H1 (cell line): ENCODE data around the gene COL4A2. TPM values are rescaled to one million over a fixed set of nuclear protein-coding genes. Genes with fewer than 3 reads are reported as not detected.

ENCODE experiments used
- CTCF ChIA-PET: fragments of 300-600 bp; sonication (Branson Sonifier 250); formaldehyde crosslinking; loops from one replicate; lab custom pipeline; 2021; ENCODE audit not compliant: partially characterized antibody; lab: Charles Lee
- POLR2A ChIA-PET: fragments of 300-600 bp; sonication (Branson Sonifier 250); formaldehyde crosslinking; loops from one replicate; lab custom pipeline; 2021; ENCODE audit warnings: inconsistent platforms; ENCODE audit not compliant: partially characterized antibody; lab: Charles Lee
- DNase-seq, 2 experiments: peaks; one replicate each; pipeline versions ENCODE4 v3.0.0 to v3.0.0-alpha.2; 2010 to 2022; ENCODE audit warnings: low spot score in 2 of 2, low read depth in 1 of 2, mixed read lengths in 1 of 2
- FAIRE-seq: peaks from 2 replicates; lab custom pipeline; 2011; peaks lifted over from hg19 to GRCh38; lab: Jason Lieb, UNC
- H2AFZ ChIP-seq: 2 replicates; pipeline ENCODE4 v1.8.1; 2012; ENCODE audit warnings: low read length, inconsistent platforms
- H2AK5ac ChIP-seq: 2 replicates; pipeline ENCODE4 v1.6.1; 2013; ENCODE audit warnings: low read depth, low read length
- H2BK120ac ChIP-seq: replicated peaks from 2 replicates; pipeline ENCODE3; 2013; ENCODE audit warnings: low read depth, low read length, inconsistent platforms
- H2BK12ac ChIP-seq: 2 replicates; pipeline ENCODE4 v1.6.1; 2013; ENCODE audit warnings: low read depth, low read length
- H2BK15ac ChIP-seq: 2 replicates; pipeline ENCODE4 v1.6.1; 2013; ENCODE audit warnings: low read length
- H2BK20ac ChIP-seq: 2 replicates; pipeline ENCODE4 v1.6.1; 2013; ENCODE audit warnings: low read length
- H2BK5ac ChIP-seq: 2 replicates; pipeline ENCODE4 v1.6.1; 2013; ENCODE audit warnings: low read depth, low read length
- H3K14ac ChIP-seq: 2 replicates; pipeline ENCODE4 v1.6.1; 2013; ENCODE audit warnings: inconsistent platforms; ENCODE audit not compliant: insufficient read length
- H3K18ac ChIP-seq: 2 replicates; pipeline ENCODE4 v1.6.1; 2013; ENCODE audit warnings: low read length; ENCODE audit errors: extremely low read depth
- H3K23ac ChIP-seq: 2 replicates; pipeline ENCODE4 v1.6.1; 2013; ENCODE audit warnings: inconsistent platforms; ENCODE audit not compliant: insufficient read length
- H3K23me2 ChIP-seq: 2 replicates; pipeline ENCODE4 v1.6.1; 2013; ENCODE audit warnings: low read depth, low read length
- H3K27ac ChIP-seq: 2 replicates; pipeline ENCODE4 v1.6.1; 2011; ENCODE audit warnings: low read depth, low read length, inconsistent platforms
- H3K27me3 ChIP-seq, 4 experiments: replicated peaks in 1 of 4; 1 replicate in 1 of 4; 2 replicates in 3 of 4; pipeline versions ENCODE4 v1.6.1 to v1.8.1; 2011 to 2013; ENCODE audit warnings: low read length in 3 of 4, mild to moderate bottlenecking in 3 of 4, inconsistent platforms in 2 of 4, mixed read lengths in 2 of 4, moderate library complexity in 1 of 4; ENCODE audit not compliant: control insufficient read depth in 3 of 4, insufficient read depth in 3 of 4; ENCODE audit errors: extremely low read depth in 1 of 4
- H3K36me3 ChIP-seq, 4 experiments: 2 replicates each; pipeline versions ENCODE4 v1.6.1 to v1.8.1; 2011 to 2013; ENCODE audit warnings: mild to moderate bottlenecking in 4 of 4, low read length in 3 of 4, moderate library complexity in 2 of 4, control low read depth in 1 of 4, inconsistent platforms in 1 of 4; ENCODE audit not compliant: insufficient read depth in 4 of 4, control insufficient read depth in 2 of 4
- H3K4ac ChIP-seq: replicated peaks from 2 replicates; pipeline ENCODE3; 2013; ENCODE audit warnings: low read length, low read depth, mixed read lengths, inconsistent platforms; ENCODE audit not compliant: insufficient read length
- H3K4me1 ChIP-seq, 4 experiments: replicated peaks in 1 of 4; 1 replicate in 1 of 4; 2 replicates in 3 of 4; pipeline versions ENCODE4 v1.6.1 to v1.8.1; 2011 to 2013; ENCODE audit warnings: low read length in 3 of 4, inconsistent platforms in 2 of 4, mixed read lengths in 1 of 4; ENCODE audit not compliant: insufficient read depth in 4 of 4, control insufficient read depth in 3 of 4
- H3K4me2 ChIP-seq, 2 experiments: 2 replicates each; pipeline versions ENCODE4 v1.6.1 to v1.8.1; 2011 to 2013; ENCODE audit warnings: low read depth in 2 of 2, low read length in 2 of 2, control low read depth in 1 of 2, inconsistent platforms in 1 of 2, mild to moderate bottlenecking in 1 of 2; ENCODE audit not compliant: insufficient read depth in 1 of 2
- H3K4me3 ChIP-seq, 4 experiments: fragments of 200-600, 300-600 bp in 1 of 4; sonication (generic), shearing (Covaris generic), sonication (Bioruptor Twin) in 1 of 4; 2 replicates each; pipeline versions ENCODE4 v1.5.1 to v1.8.1; 2011 to 2016; ENCODE audit warnings: low read length in 4 of 4, low read depth in 3 of 4, control low read depth in 2 of 4, inconsistent platforms in 2 of 4, mild to moderate bottlenecking in 2 of 4, mixed read lengths in 1 of 4, moderate library complexity in 1 of 4; ENCODE audit not compliant: insufficient read depth in 2 of 4; ENCODE audit errors: extremely low read depth in 1 of 4
- H3K56ac ChIP-seq: replicated peaks from 2 replicates; pipeline ENCODE3; 2013; ENCODE audit warnings: low read depth, mild to moderate bottlenecking, mixed read lengths, low read length, inconsistent platforms; ENCODE audit not compliant: insufficient read length
- H3K79me1 ChIP-seq: 2 replicates; pipeline ENCODE4 v1.6.1; 2013; ENCODE audit warnings: low read depth, low read length, control low read depth
- H3K79me2 ChIP-seq, 2 experiments: 2 replicates each; pipeline versions ENCODE4 v1.6.1 to v1.8.1; 2012 to 2013; ENCODE audit warnings: low read length in 2 of 2, mild to moderate bottlenecking in 2 of 2, inconsistent platforms in 1 of 2; ENCODE audit not compliant: insufficient read depth in 2 of 2, control insufficient read depth in 1 of 2
- H3K9ac ChIP-seq, 4 experiments: replicated peaks in 1 of 4; 1 replicate in 1 of 4; 2 replicates in 3 of 4; pipeline versions ENCODE4 v1.6.1 to v1.8.1; 2011 to 2013; ENCODE audit warnings: low read depth in 3 of 4, low read length in 3 of 4, control low read depth in 2 of 4, mild to moderate bottlenecking in 2 of 4, moderate library complexity in 2 of 4, inconsistent platforms in 1 of 4; ENCODE audit errors: extremely low read depth in 1 of 4
- H3K9me3 ChIP-seq, 2 experiments: 2 replicates each; pipeline versions ENCODE4 v1.6.1 to v1.8.1; 2012 to 2013; ENCODE audit warnings: mild to moderate bottlenecking in 2 of 2, moderate library complexity in 2 of 2, control low read depth in 1 of 2, inconsistent platforms in 1 of 2, low read depth in 1 of 2, low read length in 1 of 2, mixed read lengths in 1 of 2; ENCODE audit not compliant: insufficient read depth in 2 of 2
- H4K20me1 ChIP-seq, 2 experiments: replicated peaks in 1 of 2; 2 replicates each; pipeline versions ENCODE3 to v1.8.1; 2011 to 2013; ENCODE audit warnings: inconsistent platforms in 2 of 2, low read length in 2 of 2, mild to moderate bottlenecking in 1 of 2; ENCODE audit not compliant: insufficient read depth in 2 of 2, control insufficient read depth in 1 of 2
- H4K5ac ChIP-seq: 2 replicates; pipeline ENCODE4 v1.6.1; 2013; ENCODE audit warnings: low read length, low read depth, mixed read lengths, inconsistent platforms; ENCODE audit not compliant: insufficient read length
- H4K8ac ChIP-seq: 2 replicates; pipeline ENCODE4 v1.8.0; 2013; ENCODE audit warnings: mild to moderate bottlenecking, moderate library complexity, low read length, inconsistent platforms; ENCODE audit not compliant: insufficient read depth; ENCODE audit errors: extremely low read depth
- H4K91ac ChIP-seq: replicated peaks from 2 replicates; pipeline ENCODE3; 2013; ENCODE audit warnings: low read length, mixed read lengths, inconsistent platforms; ENCODE audit not compliant: insufficient read length
- CHD1 ChIP-seq: IDR thresholded peaks from 2 replicates; pipeline ENCODE4 v1.6.1; 2012; ENCODE audit warnings: low read depth, low read length, improper control_type of control experiment
- CHD2 ChIP-seq: IDR thresholded peaks from 2 replicates; pipeline ENCODE4 v1.6.1; 2012; ENCODE audit warnings: low read length, improper control_type of control experiment
- CREB1 ChIP-seq: IDR thresholded peaks from 2 replicates; pipeline ENCODE4 v1.6.1; 2012; ENCODE audit warnings: inconsistent platforms
- CTBP2 ChIP-seq: IDR thresholded peaks from 2 replicates; pipeline ENCODE4 v1.7.0; 2011; ENCODE audit warnings: borderline replicate concordance, mild to moderate bottlenecking, moderate library complexity, mixed read lengths, low read length; ENCODE audit not compliant: insufficient read depth, insufficient read length
- EP300 ChIP-seq, 2 experiments: IDR thresholded peaks; 1 replicate in 1 of 2; 2 replicates in 1 of 2; pipeline ENCODE4 v1.6.1; 2011 to 2012; ENCODE audit warnings: low read depth in 2 of 2, low read length in 2 of 2, mild to moderate bottlenecking in 2 of 2, borderline replicate concordance in 1 of 2, inconsistent platforms in 1 of 2, moderate library complexity in 1 of 2
- EZH2 ChIP-seq: fragments of 200-600 bp; sonication (generic); IDR thresholded peaks from 2 replicates; pipeline ENCODE4 v1.7.1; 2012; ENCODE audit warnings: low read depth, mild to moderate bottlenecking, moderate library complexity, low read length, inconsistent platforms; ENCODE audit not compliant: severe bottlenecking
- HDAC2 ChIP-seq, 2 experiments: fragments of 300-600 bp in 1 of 2; sonication (generic) in 1 of 2; IDR thresholded peaks; 2 replicates each; pipeline ENCODE4 v1.6.1; 2011 to 2012; ENCODE audit warnings: low read depth in 2 of 2, low read length in 2 of 2, mild to moderate bottlenecking in 2 of 2, moderate library complexity in 2 of 2, borderline replicate concordance in 1 of 2, inconsistent platforms in 1 of 2
- KDM5A ChIP-seq: fragments of 200-600 bp; IDR thresholded peaks from 2 replicates; pipeline ENCODE4 v1.7.1; 2012; ENCODE audit warnings: mild to moderate bottlenecking, low read length, inconsistent platforms, mixed read lengths
- POU5F1 ChIP-seq: IDR thresholded peaks from 2 replicates; pipeline ENCODE4 v1.6.1; 2011; ENCODE audit warnings: low read depth, mild to moderate bottlenecking, low read length, moderate library complexity
- SIN3A ChIP-seq, 2 experiments: IDR thresholded peaks in 1 of 2; conservative IDR thresholded peaks in 1 of 2; 2 replicates each; pipeline ENCODE4 v1.6.1; 2011 to 2012; ENCODE audit warnings: low read length in 2 of 2, improper control_type of control experiment in 1 of 2, low read depth in 1 of 2, mild to moderate bottlenecking in 1 of 2
- ZNF274 ChIP-seq: IDR thresholded peaks from 2 replicates; pipeline ENCODE4 v1.7.0; 2012; ENCODE audit warnings: low read length, borderline replicate concordance; ENCODE audit errors: extremely low read depth
- WGBS, 2 experiments: shearing (Covaris generic) in 1 of 2; methylation state at CpG; one replicate each; pipeline versions ENCODE4 v1.1.6 to v1.1.7; 2013 to 2015; ENCODE audit warnings: low lambda C conversion rate in 2 of 2, mixed read lengths in 2 of 2, inconsistent platforms in 1 of 2, low coverage in 1 of 2, missing lambda C conversion rate in 1 of 2; ENCODE audit not compliant: insufficient replicate concordance in 2 of 2, insufficient coverage in 1 of 2, insufficient read length in 1 of 2; ENCODE audit errors: extremely low coverage in 1 of 2, missing lambda C conversion rate in 1 of 2; 5-methylcytosine and 5-hydroxymethylcytosine counted together
- polyA plus RNA-seq, 7 experiments: library from polyadenylated mRNA; depleted of rRNA in 3 of 7; stranded (reverse) in 5 of 7; unstranded in 2 of 7; fragments of >200 nt in 5 of 7; fragments of 200-250 nt in 2 of 7; gene quantifications; 1 replicate in 5 of 7; 2 replicates in 1 of 7; 4 replicates in 1 of 7; pipeline versions ENCODE4 v1.2.1 to v1.2.3, GENCODE V29; 2011 to 2013; ENCODE audit warnings: missing spikeins in 2 of 7, mixed read lengths in 2 of 7
- total RNA-seq: library from RNA; stranded (reverse); fragmentation: NEBNext Ultra II Directional; extraction: Animal tissue kit (Norgen Biotek cat#: 25700); gene quantifications from 2 replicates; pipeline ENCODE4 v1.2.1, GENCODE V29; 2021

COL4A2 gene
- total and polyA plus RNA-seq, 2 of the 8 experiments (the other 6 are each of a cell fraction or from before 2014, with no cell fraction given), result 80.4 to 87.3 TPM

GRCh38 chr13:110464556-110465333 is 157.7 kb downstream of the COL4A2 start:
- H3K4me2 ChIP-seq, result no peak overlapping the region
- H3K9ac ChIP-seq, result no peak overlapping the region
- H4K91ac ChIP-seq, result no peak overlapping the region
- H3K14ac ChIP-seq, result no peak overlapping the region
- no peak overlapping the region for H4K5ac ChIP-seq
- H3K56ac ChIP-seq, result no peak overlapping the region
- H3K4me1 ChIP-seq, result peaks cover 0 to 3% (median 1%) of the 10 kb centered on the region in 4 experiments; a peak in 2 of 7 replicates
- no peak overlapping the region for H2BK15ac ChIP-seq
- H3K4ac ChIP-seq, result no peak overlapping the region
- no peak overlapping the region for H3K23ac ChIP-seq
- no peak overlapping the region for H2AFZ ChIP-seq
- H3K18ac ChIP-seq, result no peak overlapping the region; the same call in 1 of the 2 replicates
- WGBS, 2 experiments, result 86% methylated on average over 22 of the region's 22 CpGs; no CpG with 5 or more reads in 1 of the 2 experiments
- no peak overlapping the region for H2BK5ac ChIP-seq
- H4K20me1 ChIP-seq, result no peaks in the 10 kb centered on the region
- no peak overlapping the region for H3K27ac ChIP-seq
- H3K9me3 ChIP-seq, result no peaks in the 10 kb centered on the region
- no peak overlapping the region for H2BK120ac ChIP-seq
- H3K23me2 ChIP-seq, result no peaks in the 10 kb centered on the region; the same call in 1 of the 2 replicates
- no peak overlapping the region for H2AK5ac ChIP-seq
- no peak overlapping the region for H4K8ac ChIP-seq
- no peak overlapping the region for H3K4me3 ChIP-seq
- H3K27me3 ChIP-seq, result no peaks in the 10 kb centered on the region
- FAIRE-seq (no peak), DNase-seq (no peak)
- peaks cover 3 to 6% (median 4%) of the 10 kb centered on the region in 4 experiments; a peak in 5 of 8 replicates for H3K36me3 ChIP-seq
- H2BK12ac ChIP-seq, result no peak overlapping the region
- CTCF ChIA-PET, result interaction anchor here (0.9 to 1.4 kb wide), 4 partner anchors 9 to 129 kb away, joined by 3 to 6 read pairs (median 3); no protein-coding TSS in a partner anchor
- POLR2A ChIA-PET, result no interaction called here
- no peaks in the 10 kb centered on the region for H3K79me1 ChIP-seq
- no peaks in the 10 kb centered on the region for H3K79me2 ChIP-seq
- H2BK20ac ChIP-seq, result no peak overlapping the region
- TF ChIP-seq CHD1, result no peak
- TF ChIP-seq CREB1, result no peak
- no peak for TF ChIP-seq KDM5A
- TF ChIP-seq SIN3A (conservative IDR thresholded peaks at IDR 0.05 in 1 of 2, IDR thresholded peaks at IDR 0.05 in 1 of 2; ENCODE audit: low read depth in 1 of 2, low read length in 2 of 2), result no peak
- TF ChIP-seq ZNF274, result no peak
- TF ChIP-seq POU5F1, result no peak
- no peak for TF ChIP-seq EP300 (IDR thresholded peaks at IDR 0.05; ENCODE audit: borderline replicate concordance in 1 of 2, low read depth in 2 of 2, low read length in 2 of 2)
- TF ChIP-seq CTBP2, result no peak
- no peak for TF ChIP-seq EZH2
- TF ChIP-seq HDAC2 (IDR thresholded peaks at IDR 0.05; ENCODE audit: borderline replicate concordance in 1 of 2, low read depth in 2 of 2, low read length in 2 of 2), result no peak
- no peak for TF ChIP-seq CHD2
